NCI-H2029 treated with DMSO at 0.1 percent for 48 hours (cell line): ENCODE measurements around the gene ABCC5.
"Not testable (repeated sequence)": the region's sequence is repeated elsewhere in the genome, so short reads cannot be mapped to it uniquely, and the experiment has no call there.

Source experiments
- DNase-seq: peaks from one replicate; lab custom pipeline; 2025; lab: John Stamatoyannopoulos, UW

The ABCC5 gene

DNA sequence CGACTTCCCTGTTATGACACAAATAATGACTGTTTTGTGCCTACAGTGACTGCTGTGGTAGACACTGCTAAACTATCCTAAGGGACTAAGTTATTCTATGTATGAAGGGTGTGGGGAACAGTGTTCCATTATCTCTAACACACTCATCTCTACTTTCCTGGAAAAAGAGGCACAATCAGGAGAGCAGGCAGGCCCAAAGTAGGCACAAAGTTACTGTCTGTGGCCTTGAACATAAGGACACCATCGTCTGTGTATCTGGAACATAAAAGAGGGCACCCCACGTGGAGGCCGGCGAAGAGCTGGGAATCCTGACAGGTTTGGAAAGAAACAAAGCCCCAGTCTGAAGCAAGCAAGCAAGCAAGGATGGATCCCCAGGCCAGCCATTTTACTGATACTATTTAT lies 1.5 kb downstream of the ABCC5 start:
- no peak for DNase-seq

DNA sequence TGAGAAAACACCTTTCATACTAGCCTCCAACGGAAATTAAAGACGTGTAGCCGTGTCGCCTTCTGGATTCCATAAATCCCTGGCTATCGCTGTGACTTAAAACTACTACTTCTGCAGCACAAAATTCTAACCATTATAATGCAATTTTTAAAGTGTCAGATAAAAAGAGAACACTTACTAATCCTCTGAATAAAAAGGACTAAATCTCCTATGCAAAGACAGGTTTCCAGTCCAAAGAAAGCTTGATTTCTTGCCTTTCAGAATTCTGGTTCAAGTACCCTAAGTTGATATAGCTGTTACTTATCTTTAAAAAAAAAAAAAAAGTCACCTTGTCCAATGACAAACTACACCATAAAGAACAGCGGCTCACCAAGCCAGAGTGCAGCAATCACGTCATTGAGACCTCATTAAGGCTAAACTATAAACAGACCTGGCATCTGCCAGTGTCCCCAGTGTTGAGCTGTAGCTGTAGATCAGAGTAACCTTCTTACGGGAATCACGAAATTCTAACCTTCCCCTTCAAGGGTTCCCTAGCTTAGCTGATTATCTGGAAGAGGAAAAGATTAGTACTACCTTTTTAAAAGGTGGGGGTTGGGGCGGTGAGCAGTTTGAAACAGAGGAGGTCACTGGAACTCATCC lies 2.2 kb downstream of the ABCC5 start:
- peak; percentile 16 for DNase-seq

DNA sequence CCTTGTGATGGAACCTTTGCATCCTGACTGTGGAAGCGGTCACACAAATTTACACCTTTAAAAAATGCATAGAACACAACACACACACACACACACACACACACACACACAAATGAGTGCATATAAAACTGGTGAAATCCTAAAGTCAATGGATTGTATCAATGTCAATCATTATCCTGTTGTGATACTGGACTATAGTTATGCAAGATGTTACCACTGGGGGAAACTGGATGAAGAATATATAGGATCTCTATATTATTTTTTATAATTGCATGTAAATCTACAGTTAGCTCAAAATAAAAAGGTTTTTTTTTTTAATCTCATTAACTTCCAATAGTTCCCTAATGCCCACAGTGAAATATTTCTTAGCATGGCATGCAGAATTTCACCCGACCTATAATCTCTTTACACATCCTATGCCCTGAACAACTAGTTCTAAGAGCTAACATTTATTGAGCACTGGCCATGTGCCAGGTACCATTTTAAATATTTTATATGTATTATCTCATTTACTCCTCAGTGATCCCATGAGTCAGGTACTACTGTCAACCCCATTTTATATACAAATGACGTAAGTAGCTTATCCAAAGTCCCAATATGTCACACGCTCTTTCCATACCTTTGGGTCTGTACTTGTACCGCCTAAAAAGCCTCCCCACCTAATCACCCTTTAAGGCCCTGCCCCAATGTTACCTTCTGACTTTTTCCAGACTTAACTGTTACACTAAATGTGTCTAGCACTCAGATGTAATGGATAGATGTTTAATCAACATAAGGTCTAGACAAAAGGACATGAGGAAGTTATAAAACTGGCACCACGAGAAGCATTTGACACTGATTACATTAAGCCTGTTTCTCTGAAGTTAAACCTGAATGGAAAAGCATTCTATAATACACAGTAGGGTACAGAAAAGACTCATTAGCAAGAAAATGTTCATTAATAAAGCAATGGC lies 5.5 kb downstream of the ABCC5 start:
- DNase-seq = no peak

DNA sequence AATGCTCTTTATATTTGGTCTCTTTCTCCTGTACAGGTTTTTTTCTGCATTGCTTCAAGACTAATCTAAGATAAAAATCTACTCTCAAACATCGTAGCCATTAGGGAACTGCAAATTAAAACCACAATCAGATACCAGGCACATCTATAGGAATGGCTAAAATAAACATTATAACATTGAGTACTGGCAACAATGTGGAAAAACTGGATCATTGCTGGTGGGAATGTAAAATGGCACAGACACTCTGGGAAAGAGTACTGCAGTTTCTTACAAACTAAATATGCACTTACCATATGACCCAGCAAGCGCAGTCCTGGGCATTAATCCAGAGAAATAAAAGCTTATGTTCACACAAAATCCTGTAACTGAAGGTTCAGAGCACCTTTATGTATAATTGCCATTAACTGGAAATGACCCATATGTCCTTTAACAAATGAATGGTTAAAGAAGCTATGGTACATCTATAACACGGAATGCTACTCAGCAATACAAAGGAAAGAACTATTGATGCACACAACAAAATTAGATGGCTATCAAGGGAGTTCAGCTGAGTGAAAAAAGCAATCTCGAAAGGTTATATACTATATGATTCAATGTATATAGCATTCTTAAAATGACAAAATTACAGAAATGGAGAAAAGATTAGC lies 6.3 kb downstream of the ABCC5 start:
- DNase-seq = no peak

DNA sequence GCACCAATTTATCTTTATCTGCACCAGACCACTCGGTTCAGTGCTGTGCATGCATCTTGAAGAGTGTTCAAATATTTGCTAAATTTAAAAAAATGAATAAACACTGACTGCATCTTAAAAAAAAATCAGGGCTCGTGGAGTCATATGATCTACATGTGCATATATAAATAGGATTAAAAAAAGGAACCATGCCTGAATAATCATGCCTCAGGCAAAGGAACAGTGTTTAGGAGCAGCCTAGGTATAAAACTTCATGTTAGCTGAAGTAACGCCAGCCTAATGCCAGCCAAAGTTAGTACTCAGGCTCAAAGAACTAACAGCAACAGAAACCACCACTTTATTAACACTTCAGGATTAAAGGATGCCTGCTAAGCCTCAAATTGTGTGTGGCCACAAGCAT lies 9.5 kb downstream of the ABCC5 start:
- peak; percentile 12 for DNase-seq

DNA sequence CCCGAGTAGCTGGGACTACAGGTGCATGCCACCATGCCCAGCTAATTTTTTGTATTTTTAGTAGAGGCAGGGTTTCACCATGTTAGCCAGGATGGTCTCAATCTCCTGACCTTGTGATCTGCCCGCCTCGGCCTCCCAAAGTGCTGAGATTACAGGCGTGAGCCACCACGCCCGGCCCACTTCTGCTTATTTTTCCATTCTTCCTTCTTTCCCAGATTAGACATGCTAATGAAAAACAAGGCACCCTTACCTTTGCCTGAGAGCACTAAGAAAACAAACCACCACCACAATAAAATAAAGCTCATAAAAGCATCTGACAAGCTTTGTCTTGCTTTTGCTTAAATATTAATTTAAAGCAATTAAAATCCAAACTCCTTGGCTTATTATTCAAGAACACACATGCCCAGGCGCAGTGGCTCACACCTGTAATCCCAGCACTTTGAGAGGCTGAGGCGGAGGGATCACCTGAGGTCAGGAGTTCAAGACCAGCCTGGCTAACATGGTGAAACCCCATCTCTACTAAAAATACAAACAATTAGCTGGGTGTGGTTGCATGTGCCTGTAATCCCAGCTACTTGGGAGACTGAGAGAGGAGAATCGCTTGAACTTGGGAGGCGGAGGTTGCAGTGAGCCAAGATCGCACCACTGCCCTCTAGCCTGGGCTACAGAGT lies 10.4 kb downstream of the ABCC5 start:
- not testable (repeated sequence) for DNase-seq

DNA sequence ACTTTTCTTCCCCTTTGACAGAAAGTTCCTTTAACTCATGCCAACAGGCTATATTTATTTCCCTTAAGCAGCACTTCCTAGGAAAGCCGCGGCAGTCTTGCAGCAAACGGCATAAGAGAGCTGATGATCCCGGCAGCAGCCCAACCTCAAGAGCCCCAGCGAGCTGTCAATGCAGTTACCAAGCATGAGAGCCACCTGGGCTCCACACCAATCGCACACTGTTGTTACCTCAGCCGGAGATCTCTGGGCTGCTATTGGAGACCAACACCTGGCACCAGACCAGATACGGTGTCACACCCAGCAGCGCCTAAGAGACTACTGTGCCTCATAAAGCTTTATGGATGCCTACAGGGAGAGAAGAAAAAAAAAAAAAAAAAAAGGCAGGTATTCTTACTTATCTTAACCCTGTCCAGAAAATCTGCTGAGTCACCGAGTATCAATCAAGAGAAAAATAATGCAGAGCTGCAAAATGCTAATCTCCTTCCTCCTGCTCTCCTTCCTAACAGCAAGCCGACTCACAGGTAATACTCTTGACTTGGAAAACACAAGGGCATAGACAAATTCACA lies 11.7 kb downstream of the ABCC5 start:
- peak; percentile 96 for DNase-seq

DNA sequence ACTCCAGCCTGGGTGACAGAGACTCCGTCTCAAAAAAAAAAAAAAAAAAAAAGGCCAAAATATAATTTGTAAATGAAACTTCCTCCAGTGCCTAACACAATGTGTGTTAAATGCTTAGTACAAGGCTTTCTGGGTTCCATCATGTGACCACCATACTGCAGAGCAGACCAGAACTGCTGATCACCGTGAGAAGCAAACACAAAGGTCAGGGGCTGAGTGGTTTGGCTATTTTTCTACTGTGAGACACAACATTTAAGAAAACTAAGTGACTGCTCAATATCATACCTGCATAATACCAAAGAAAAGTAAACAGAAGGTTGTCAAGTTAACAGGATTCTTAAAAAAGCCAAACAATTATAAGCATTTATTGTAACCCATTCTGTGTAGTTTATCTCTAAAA lies 13.2 kb downstream of the ABCC5 start:
- no peak for DNase-seq

DNA sequence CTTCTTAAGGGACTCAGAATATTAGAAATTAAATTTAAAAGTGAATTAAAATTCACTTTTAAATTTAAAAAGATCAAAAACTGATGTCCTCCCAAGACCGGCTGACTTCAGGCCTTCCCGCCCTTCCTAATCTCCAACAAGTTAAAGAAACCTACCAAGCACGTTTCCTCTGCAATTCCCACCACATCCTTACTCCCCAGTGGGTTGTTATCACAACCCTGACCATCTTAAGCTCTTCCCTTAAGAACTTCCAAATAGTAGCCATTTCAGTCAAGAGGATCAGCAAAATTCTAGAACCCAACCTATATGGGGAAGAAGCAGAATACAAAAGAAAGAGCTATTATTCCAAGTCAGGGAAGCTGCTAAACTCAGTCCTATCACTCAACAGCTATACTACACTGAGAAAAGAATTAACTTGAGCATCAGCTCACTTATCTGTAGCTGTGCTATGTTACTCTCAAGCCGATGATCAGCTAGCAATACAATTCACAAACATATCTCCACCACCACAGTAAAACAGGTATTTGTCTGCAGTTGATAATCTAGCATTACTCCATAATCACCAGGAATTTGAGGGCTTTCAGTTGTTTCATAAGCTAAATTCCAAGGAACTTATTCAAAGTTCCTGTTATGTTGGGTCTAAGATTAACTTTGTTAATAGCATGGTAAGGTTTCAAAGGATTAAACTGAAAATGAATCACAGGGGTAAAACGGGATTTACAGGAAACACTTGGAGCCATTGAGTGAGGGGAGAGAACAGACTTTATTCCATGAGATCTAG lies 14.3 kb downstream of the ABCC5 start:
- no peak for DNase-seq

DNA sequence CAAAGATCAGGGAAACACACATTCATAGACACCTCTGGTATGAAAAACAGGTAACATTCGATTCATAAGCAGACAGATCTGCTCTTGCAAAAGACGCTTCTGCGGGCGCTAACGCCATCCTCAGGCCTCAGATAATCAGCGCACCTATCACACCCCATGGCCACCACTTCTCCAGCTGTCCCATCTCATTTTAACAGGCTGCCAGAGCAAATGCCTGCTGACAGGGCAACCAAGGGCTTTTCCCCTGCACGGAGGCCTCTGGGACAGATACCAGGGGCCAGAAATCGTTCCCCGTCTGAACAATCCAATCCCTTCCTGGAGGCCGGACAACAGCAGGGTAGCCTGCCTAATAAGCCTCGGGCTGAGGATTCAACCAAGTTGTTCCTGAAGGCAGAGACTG lies 15.2 kb downstream of the ABCC5 start:
- DNase-seq = no peak

DNA sequence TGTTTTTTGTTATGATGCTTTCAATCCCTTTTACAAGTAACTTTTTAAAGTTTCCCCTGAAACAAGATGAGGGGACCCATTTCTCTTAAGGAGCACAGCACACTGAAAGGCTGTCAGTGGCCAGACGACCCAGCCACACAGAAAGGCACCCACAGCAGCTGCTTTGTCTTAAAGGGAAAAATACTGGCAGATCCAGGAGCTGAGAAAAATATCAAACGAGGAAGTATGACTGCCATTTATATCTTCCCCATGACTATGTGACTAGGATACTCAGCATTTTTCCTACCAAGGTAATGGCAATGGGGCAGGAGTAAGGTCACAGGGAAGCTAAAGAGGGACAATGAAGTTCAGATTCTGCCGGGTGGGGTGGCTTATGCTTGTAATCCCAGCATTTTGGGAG lies 15.9 kb downstream of the ABCC5 start:
- no peak for DNase-seq

DNA sequence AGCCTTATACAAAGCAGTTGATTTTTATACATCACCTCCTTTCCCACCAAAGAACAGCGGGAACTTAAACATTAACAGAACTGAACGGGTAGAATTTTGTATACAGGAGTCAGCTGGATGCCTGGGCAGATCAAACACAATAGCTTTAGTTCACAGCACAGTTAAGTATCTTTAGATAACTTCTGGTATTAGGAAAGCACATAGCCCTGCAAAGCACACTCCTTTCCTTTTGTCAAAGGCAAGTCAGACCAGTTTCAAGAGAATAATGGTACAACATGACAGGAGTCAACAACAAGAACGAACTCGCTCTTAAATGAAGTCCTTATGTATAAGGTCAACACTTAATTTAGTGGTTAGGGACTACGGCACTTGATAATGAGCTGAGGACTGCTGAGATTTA lies 26.3 kb downstream of the ABCC5 start:
- DNase-seq = no peak

DNA sequence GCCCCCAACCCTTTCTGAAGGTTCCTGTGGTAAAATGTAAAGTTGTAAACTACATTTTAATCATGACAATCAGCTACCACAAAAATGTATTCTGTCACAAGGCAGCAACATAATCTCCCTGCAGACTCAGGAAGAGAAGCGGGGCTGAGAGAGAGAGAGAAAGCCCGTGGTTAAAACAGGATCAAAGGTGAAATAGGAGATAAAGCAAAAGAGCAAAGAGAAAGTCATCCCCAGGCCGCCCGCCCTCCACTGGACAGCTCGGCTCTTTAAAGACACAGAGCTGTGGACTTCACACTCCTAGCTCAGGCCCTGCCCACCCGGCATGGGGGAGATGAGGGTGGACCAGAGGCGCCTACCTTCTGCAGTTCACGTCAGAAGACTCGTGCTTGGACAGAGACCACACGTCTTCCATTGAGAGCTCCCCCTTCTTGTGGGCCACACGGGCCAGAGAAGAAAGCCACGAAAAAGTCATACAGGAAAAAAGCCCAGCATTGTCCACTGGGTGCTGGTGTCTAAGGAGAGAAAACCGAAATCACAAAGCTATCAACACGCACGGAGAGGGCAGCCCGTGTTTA lies 29.4 kb downstream of the ABCC5 start:
- no peak for DNase-seq

DNA sequence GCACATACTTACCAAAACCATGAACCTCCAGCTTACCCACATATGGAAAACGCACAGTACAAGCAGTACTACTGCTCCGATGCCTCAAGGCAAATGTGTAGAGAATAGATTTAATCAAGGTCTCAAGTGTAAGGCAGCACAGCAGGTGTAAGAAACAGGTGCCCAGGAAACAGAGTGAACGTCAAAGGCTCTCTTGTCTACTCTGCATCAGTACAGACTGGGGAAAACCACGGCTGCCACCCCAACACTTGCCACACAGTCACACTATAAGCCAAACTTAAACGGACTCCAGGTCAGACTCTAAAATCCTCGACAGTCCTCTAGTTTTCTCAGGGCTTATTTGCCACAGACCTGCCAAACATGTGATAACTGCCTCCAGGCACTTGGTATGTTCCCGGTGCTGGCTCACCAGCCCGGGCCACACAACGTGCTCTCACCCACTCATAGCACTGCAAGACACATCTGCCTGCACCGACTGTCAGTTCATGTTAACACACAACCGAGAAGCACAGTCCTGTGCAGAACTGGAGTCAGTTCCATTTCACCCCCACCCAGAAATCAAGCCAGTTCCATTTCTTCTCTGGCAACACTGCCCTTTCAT lies 30.6 kb downstream of the ABCC5 start:
- DNase-seq = no peak

DNA sequence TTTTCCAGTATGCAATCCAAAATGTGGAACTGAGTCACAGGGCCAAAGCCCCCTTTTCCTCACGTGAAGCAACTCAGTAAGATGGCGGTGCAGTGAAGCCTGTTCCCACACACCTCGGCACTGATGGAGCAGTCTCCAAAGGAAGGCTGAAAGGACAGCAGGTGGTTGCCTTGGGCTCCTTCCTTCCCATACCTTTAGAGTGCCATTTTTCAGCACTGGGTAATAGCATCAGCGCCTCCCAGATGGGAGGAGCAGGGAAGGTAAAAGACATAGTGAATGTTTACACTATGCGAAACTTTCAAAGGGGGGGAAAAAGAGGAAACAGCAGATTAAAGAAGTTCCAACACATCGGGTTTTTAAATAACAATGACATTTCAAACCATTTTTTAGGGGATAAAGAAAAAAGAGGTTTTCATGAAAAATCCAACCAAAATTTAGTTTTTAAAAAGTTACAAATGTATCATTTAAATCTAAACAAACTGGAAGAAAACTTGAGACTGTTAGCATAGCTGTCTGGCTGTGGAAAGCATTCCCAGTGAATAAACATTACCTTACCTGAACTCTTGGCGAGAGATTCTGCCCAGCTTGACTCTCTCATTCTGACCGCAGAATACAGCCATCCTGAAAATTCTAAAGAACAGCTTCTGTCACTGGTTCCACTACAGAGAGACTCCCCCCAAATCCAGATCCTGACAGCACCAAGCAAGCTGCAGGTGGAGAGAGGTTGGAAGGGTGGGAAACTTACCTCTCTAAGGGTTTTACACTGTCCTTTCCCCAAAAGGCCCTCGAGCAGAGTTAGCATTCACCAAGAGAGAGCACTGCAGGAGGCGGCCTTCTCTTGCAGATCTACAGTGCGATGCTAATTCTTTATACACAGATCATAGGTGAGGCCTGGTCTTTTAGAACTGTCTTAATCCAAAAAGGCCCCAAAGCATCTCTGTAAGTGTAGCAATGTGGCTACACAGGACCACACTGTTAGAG lies 32.6 kb downstream of the ABCC5 start:
- no peak for DNase-seq

DNA sequence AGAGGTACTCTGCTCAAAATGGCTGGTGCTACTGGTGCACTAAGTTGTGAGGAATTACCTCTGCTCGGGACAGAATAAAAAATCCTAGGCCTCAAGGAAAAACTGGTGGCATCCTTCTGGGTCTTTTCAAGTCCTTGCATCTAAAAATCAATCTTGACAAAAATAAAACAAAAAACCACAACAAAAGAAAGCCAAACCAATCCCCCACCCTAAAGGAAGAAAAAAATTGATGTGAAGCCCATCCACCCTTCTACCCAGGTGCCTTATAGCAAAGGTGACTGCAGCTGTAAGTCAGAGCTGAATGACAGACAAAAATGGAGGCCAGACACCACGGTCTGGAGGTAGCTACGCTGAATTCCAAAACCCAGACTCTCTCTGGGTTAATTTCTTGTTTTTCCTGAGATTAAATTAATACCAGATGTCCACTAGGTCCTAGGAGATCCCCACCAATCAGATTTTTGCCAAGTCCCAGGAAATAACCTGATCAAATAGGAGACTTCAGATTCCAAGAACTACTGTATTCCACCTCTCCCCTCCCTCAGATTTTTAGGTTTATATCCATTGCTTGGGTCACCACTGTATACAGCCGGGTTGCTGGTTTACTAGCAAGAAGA lies 33.5 kb downstream of the ABCC5 start:
- DNase-seq = no peak

DNA sequence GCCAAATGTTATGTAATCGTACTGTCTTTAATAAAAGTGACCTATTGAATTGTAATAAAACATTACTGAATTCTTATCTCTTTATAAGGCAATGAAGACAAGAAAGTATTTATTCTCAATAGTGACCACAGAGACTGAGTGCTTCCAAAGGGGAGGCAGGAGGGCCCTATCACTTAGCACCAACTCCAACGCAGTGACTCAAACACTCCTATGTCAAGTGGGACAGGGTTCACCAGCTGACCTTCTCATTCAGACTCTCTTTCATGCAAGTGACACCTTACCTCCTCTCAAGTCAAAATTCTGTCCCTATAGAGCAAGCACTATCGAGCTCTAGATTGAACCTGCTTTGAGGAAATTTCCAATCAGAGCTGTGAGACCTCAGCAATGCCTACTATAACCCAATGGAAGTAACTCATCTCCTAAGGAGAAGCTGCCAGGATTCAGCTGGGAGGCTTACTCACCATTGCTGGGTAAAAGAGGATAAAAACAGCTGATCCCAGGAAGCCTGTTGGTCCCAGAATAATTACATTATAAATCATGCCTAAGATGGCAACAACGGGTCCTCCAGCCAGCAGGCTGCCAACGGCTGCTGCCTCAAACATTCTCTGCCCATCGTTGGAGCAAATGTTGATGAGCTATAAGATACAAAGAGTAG lies 35.6 kb downstream of the ABCC5 start:
- no peak for DNase-seq

DNA sequence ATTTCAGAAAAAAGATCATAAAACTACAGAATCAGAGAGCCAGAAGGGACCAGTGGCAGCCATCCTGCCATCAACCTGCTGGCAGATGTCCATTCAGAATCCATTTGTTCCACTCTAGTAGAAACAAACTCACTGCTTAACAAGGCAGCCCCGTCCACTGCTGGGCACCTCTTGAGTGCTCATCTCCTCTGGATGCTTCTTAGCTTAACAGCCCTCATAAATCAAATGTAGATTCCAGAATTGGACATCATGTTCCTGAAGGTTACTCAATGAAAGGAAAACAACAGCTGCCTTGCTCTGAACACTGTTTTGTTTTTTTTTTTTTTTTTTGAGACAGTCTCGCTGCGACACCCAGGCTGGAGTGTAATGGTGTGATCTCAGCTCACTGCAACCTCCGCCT lies 37.3 kb downstream of the ABCC5 start:
- DNase-seq = no peak
